ENCODE data around the gene RBM33. TPM values are rescaled to one million over a fixed set of nuclear protein-coding genes. Genes with fewer than 3 reads are reported as not detected.

Gene RBM33
- total and polyA plus RNA-seq, 7 donors: 11.6 to 49.3 (median 40.4) TPM

- ATAC-seq: peak in 3 of 4 donors; percentile 71 to 81 (median 78)
- no peak for TF ChIP-seq CTCF (IDR thresholded peaks at IDR 0.05)
- H3K4me1 ChIP-seq: peaks cover 50% of the 10 kb centered on the region
Measured at GRCh38 chr7:155754165-155754564, 109.7 kb downstream of the RBM33 start.

GRCh38 chr7:155755026-155755425, 110.6 kb downstream of the RBM33 start:
- Histone ChIP-seq H3K9me3 (no peaks in the 10 kb centered on the region), H3K36me3 (ENCODE audit: insufficient read depth in 1 of 2, low read depth in 1 of 2) (no peaks in the 10 kb centered on the region), H3K4me3 (no peak overlapping the region), H3K27ac (peak overlapping the region; percentile 8), H3K27me3 (ENCODE audit: insufficient read depth in 3 of 3, low read length in 2 of 3) (no peaks in the 10 kb centered on the region), H3K4me1 (peaks cover 50% of the 10 kb centered on the region)
- ATAC-seq (peak in 3 of 4 donors; percentile 39 to 44 (median 40)), DNase-seq (no peak)
- WGBS, 3 donors: 48 to 72% (median 55%) methylated on average over 3 of the region's 3 CpGs
- intact Hi-C loops (cut with DNase I): no loop called here
- TF ChIP-seq CTCF (IDR thresholded peaks at IDR 0.05): no peak

More at GRCh38 chr7:155754165-155754564, 109.7 kb downstream of the RBM33 start:
- H3K27ac ChIP-seq: peak overlapping the region; percentile 8
- intact Hi-C loops (cut with DNase I): no loop called here
- no peak overlapping the region for H3K4me3 ChIP-seq
- no peaks in the 10 kb centered on the region for H3K9me3 ChIP-seq
- no peaks in the 10 kb centered on the region for H3K27me3 ChIP-seq (ENCODE audit: insufficient read depth in 3 of 3, low read length in 2 of 3)
- no peak for DNase-seq
- H3K36me3 ChIP-seq (ENCODE audit: insufficient read depth in 1 of 2, low read depth in 1 of 2): no peaks in the 10 kb centered on the region

GRCh38 chr7:155756322-155756721, 111.9 kb downstream of the RBM33 start:
- DNase-seq (no peak), ATAC-seq (no peak)
- WGBS, 3 donors: 90 to 94% (median 93%) methylated on average over 9 of the region's 9 CpGs
- H3K9me3 ChIP-seq: no peaks in the 10 kb centered on the region
- H3K27ac ChIP-seq: no peak overlapping the region
- H3K4me3 ChIP-seq: no peak overlapping the region
- no peaks in the 10 kb centered on the region for H3K27me3 ChIP-seq (ENCODE audit: insufficient read depth in 3 of 3, low read length in 2 of 3)
- no peaks in the 10 kb centered on the region for H3K36me3 ChIP-seq (ENCODE audit: insufficient read depth in 1 of 2, low read depth in 1 of 2)
- TF ChIP-seq CTCF (IDR thresholded peaks at IDR 0.05): no peak
- intact Hi-C loops (cut with DNase I): no loop called here
- H3K4me1 ChIP-seq: peaks cover 38% of the 10 kb centered on the region

- H3K9me3 ChIP-seq: no peaks in the 10 kb centered on the region
- ATAC-seq (no peak), DNase-seq (no peak)
- no peaks in the 10 kb centered on the region for H3K36me3 ChIP-seq (ENCODE audit: insufficient read depth in 1 of 2, low read depth in 1 of 2)
- H3K27me3 ChIP-seq (ENCODE audit: insufficient read depth in 3 of 3, low read length in 2 of 3): no peaks in the 10 kb centered on the region
- no peak for TF ChIP-seq CTCF (IDR thresholded peaks at IDR 0.05)
- WGBS, 3 donors: 89 to 92% (median 91%) methylated on average over 10 of the region's 10 CpGs
- intact Hi-C loops (cut with DNase I): no loop called here
- peaks cover 33% of the 10 kb centered on the region for H3K4me1 ChIP-seq
- no peak overlapping the region for H3K4me3 ChIP-seq
- no peak overlapping the region for H3K27ac ChIP-seq
Measured at GRCh38 chr7:155758348-155758747, 113.9 kb downstream of the RBM33 start.

- WGBS, 3 donors: 61 to 75% (median 65%) methylated on average over 9 of the region's 9 CpGs
- H3K9me3 ChIP-seq: no peaks in the 10 kb centered on the region
- TF ChIP-seq CTCF (IDR thresholded peaks at IDR 0.05): no peak
- no peak for ATAC-seq
- no peaks in the 10 kb centered on the region for H3K27me3 ChIP-seq (ENCODE audit: insufficient read depth in 3 of 3, low read length in 2 of 3)
- H3K4me1 ChIP-seq: peaks cover 20% of the 10 kb centered on the region
- no peak overlapping the region for H3K4me3 ChIP-seq
- intact Hi-C loops (cut with DNase I): no loop called here
- no peak for DNase-seq
- no peak overlapping the region for H3K27ac ChIP-seq
- H3K36me3 ChIP-seq (ENCODE audit: insufficient read depth in 1 of 2, low read depth in 1 of 2): peaks cover 0 to 13% of the 10 kb centered on the region in 2 donors
Measured at GRCh38 chr7:155759740-155760430, 115.4 kb downstream of the RBM33 start.
